KBM-7 (cell line): ENCODE data around the gene ARHGEF16.

ENCODE experiments used
- DNase-seq: peaks from one replicate; pipeline ENCODE4 v3.0.0-alpha.2; 2015
- in situ Hi-C: fragments of 300-500 bp; cut with MboI; formaldehyde crosslinking; loops from 2 replicates; pipeline ENCODE4 v1.14.3; 2020; ENCODE audit warnings: low sequenced_read_pairs, low pct_unique_long_range_greater_than_20kb, mixed read lengths

ARHGEF16 gene

GRCh38 chr1:3494321-3495308 is 40.1 kb downstream of the ARHGEF16 start:
- DNase-seq = no peak
- in situ Hi-C loops = no loop called here

- in situ Hi-C loops = no loop called here
- no peak for DNase-seq
Observed at GRCh38 chr1:3495776-3496745, 41.6 kb downstream of the ARHGEF16 start.

- in situ Hi-C loops = no loop called here
- no peak for DNase-seq
Observed at GRCh38 chr1:3496916-3497315, 42.5 kb downstream of the ARHGEF16 start.

GRCh38 chr1:3497521-3497920 is 43.1 kb downstream of the ARHGEF16 start:
- no peak for DNase-seq
- in situ Hi-C loops = no loop called here

- in situ Hi-C loops = no loop called here
Observed at GRCh38 chr1:3498246-3498930, 43.9 kb downstream of the ARHGEF16 start.

GRCh38 chr1:3498986-3499385 is 44.5 kb downstream of the ARHGEF16 start:
- DNase-seq = no peak
- in situ Hi-C loops = no loop called here

More at GRCh38 chr1:3498246-3498930, 43.9 kb downstream of the ARHGEF16 start:
- no peak for DNase-seq

- in situ Hi-C loops = no loop called here
- DNase-seq = no peak
Observed at GRCh38 chr1:3499611-3500010, 45.1 kb downstream of the ARHGEF16 start.

- in situ Hi-C loops = no loop called here
- DNase-seq = no peak
Observed at GRCh38 chr1:3500265-3500835, 45.9 kb downstream of the ARHGEF16 start.

- no peak for DNase-seq
- in situ Hi-C loops = no loop called here
Observed at GRCh38 chr1:3501437-3501836, 47.0 kb downstream of the ARHGEF16 start.

GRCh38 chr1:3501856-3502640 is 47.6 kb downstream of the ARHGEF16 start:
- in situ Hi-C loops = no loop called here
- no peak for DNase-seq

- in situ Hi-C loops = no loop called here
- no peak for DNase-seq
Observed at GRCh38 chr1:3502641-3503524, 48.4 kb downstream of the ARHGEF16 start.

GRCh38 chr1:3503525-3503886 is 49.0 kb downstream of the ARHGEF16 start:
- in situ Hi-C loops = no loop called here
- DNase-seq = no peak

- in situ Hi-C loops = no loop called here
Observed at GRCh38 chr1:3504151-3504821, 49.8 kb downstream of the ARHGEF16 start.

GRCh38 chr1:3504822-3505153 is 50.3 kb downstream of the ARHGEF16 start:
- in situ Hi-C loops = no loop called here
- DNase-seq = no peak

More at GRCh38 chr1:3504151-3504821, 49.8 kb downstream of the ARHGEF16 start:
- DNase-seq = no peak

- in situ Hi-C loops = no loop called here
Observed at GRCh38 chr1:3505161-3505560, 50.7 kb downstream of the ARHGEF16 start.

GRCh38 chr1:3506041-3506440 is 51.6 kb downstream of the ARHGEF16 start:
- no peak for DNase-seq
- in situ Hi-C loops = no loop called here

More at GRCh38 chr1:3505161-3505560, 50.7 kb downstream of the ARHGEF16 start:
- DNase-seq = no peak

- no peak for DNase-seq
- in situ Hi-C loops = no loop called here
Observed at GRCh38 chr1:3506943-3507342, 52.5 kb downstream of the ARHGEF16 start.
